SK-N-SH (cell line): ENCODE measurements around the gene PPIL4. TPM values are rescaled to one million over a fixed set of nuclear protein-coding genes. Genes with fewer than 3 reads are reported as not detected.

Experiments used
- CTCF ChIA-PET: fragments of 300-600, 350-600 bp; formaldehyde crosslinking; extraction: SDS; loops from one replicate; lab custom pipeline; 2021; lab: Yijun Ruan, JAX
- POLR2A ChIA-PET: fragments of 350-600 bp; sonication (Branson Sonifier 250); formaldehyde crosslinking; extraction: SDS; loops from one replicate; lab custom pipeline; 2020; ENCODE audit warnings: antibody characterized with exemption, inconsistent platforms; lab: Yijun Ruan, JAX
- DNase-seq: peaks from one replicate; pipeline ENCODE4 v3.0.0; 2012
- H2AFZ ChIP-seq: fragments of 200-600 bp; sonication (generic); 2 replicates; pipeline ENCODE4 v1.8.1; 2016; ENCODE audit warnings: antibody characterized with exemption, mild to moderate bottlenecking, low read depth
- H3F3A ChIP-seq: fragments of 200-600 bp; sonication (generic); replicated peaks from 2 replicates; pipeline ENCODE3; 2016; ENCODE audit warnings: antibody characterized with exemption, mild to moderate bottlenecking; ENCODE audit not compliant: insufficient read depth
- H3K27ac ChIP-seq, 2 experiments: fragments of 200-500 bp in 1 of 2; fragments of 200-600 bp in 1 of 2; sonication (Bioruptor generic) in 1 of 2; sonication (generic), shearing (Covaris generic) in 1 of 2; 2 replicates each; pipeline versions ENCODE4 v1.5.1 to v1.6.1; 2014 to 2016; ENCODE audit warnings: low read depth in 2 of 2, inconsistent platforms in 1 of 2, low read length in 1 of 2, mild to moderate bottlenecking in 1 of 2, mixed read lengths in 1 of 2
- H3K27me3 ChIP-seq: fragments of 200-600 bp; sonication (generic), shearing (Covaris generic); 2 replicates; pipeline ENCODE4 v1.6.1; 2016; ENCODE audit warnings: mixed run types; ENCODE audit not compliant: insufficient read depth
- H3K36me3 ChIP-seq, 2 experiments: fragments of 200-500 bp in 1 of 2; fragments of 200-600 bp in 1 of 2; sonication (Bioruptor generic) in 1 of 2; sonication (generic) in 1 of 2; replicated peaks in 1 of 2; 2 replicates each; pipeline versions ENCODE3 to v1.5.1; 2014 to 2016; ENCODE audit warnings: low read length in 1 of 2, mild to moderate bottlenecking in 1 of 2; ENCODE audit not compliant: insufficient read depth in 2 of 2, control insufficient read depth in 1 of 2
- H3K4me1 ChIP-seq, 2 experiments: fragments of 200-500 bp in 1 of 2; fragments of 200-600 bp in 1 of 2; sonication (Bioruptor generic) in 1 of 2; sonication (generic), shearing (Covaris generic) in 1 of 2; 2 replicates each; pipeline versions ENCODE4 v1.5.1 to v1.6.1; 2014 to 2016; ENCODE audit warnings: low read depth in 1 of 2, low read length in 1 of 2, mixed run types in 1 of 2; ENCODE audit not compliant: insufficient read depth in 2 of 2, control insufficient read depth in 1 of 2
- H3K4me2 ChIP-seq: fragments of 200-600 bp; sonication (generic), shearing (Covaris generic); 2 replicates; pipeline ENCODE4 v1.6.1; 2017; ENCODE audit warnings: mixed run types
- H3K4me3 ChIP-seq, 2 experiments: fragments of 200-500 bp in 1 of 2; fragments of 200-600 bp in 1 of 2; sonication (Bioruptor generic) in 1 of 2; sonication (generic), shearing (Covaris generic) in 1 of 2; 2 replicates each; pipeline versions ENCODE4 v1.5.1 to v1.8.1; 2014 to 2016; ENCODE audit warnings: low read depth in 2 of 2, inconsistent platforms in 1 of 2, low read length in 1 of 2, mild to moderate bottlenecking in 1 of 2, mixed read lengths in 1 of 2, moderate library complexity in 1 of 2
- H3K79me2 ChIP-seq: fragments of 200-600 bp; sonication (generic); 2 replicates; pipeline ENCODE4 v1.8.1; 2017; ENCODE audit warnings: mild to moderate bottlenecking; ENCODE audit not compliant: insufficient read depth
- H3K9ac ChIP-seq: fragments of 200-600 bp; sonication (generic); 2 replicates; pipeline ENCODE4 v1.6.1; 2017; ENCODE audit warnings: mixed run types
- H3K9me2 ChIP-seq: fragments of 200-600 bp; sonication (generic); 2 replicates; pipeline ENCODE4 v1.6.1; 2017; ENCODE audit warnings: mixed run types
- H3K9me3 ChIP-seq: fragments of 200-600 bp; sonication (generic); 2 replicates; pipeline ENCODE4 v1.6.1; 2017; ENCODE audit warnings: mixed run types, mild to moderate bottlenecking, moderate library complexity
- H4K20me1 ChIP-seq: fragments of 200-600 bp; sonication (generic); 2 replicates; pipeline ENCODE4 v1.6.1; 2017; ENCODE audit warnings: mild to moderate bottlenecking, mixed run types; ENCODE audit not compliant: insufficient read depth
- CHD2 ChIP-seq: fragments of 150-350 bp; IDR thresholded peaks from 2 replicates; pipeline ENCODE4 v1.6.1; 2018; ENCODE audit warnings: low read length; ENCODE audit not compliant: partially characterized antibody
- CTCF ChIP-seq: fragments of 200-600 bp; sonication (generic); IDR thresholded peaks from 2 replicates; pipeline ENCODE4 v1.6.1; 2017; ENCODE audit warnings: antibody characterized with exemption, mild to moderate bottlenecking, moderate library complexity
- ELF1 ChIP-seq: IDR thresholded peaks from 2 replicates; pipeline ENCODE4 v1.4.0; 2012
- EP300 ChIP-seq, 2 experiments: IDR thresholded peaks; 2 replicates each; pipeline versions ENCODE4 v1.4.0 to v1.6.1; 2012; ENCODE audit warnings: borderline replicate concordance in 1 of 2, low read depth in 1 of 2, low read length in 1 of 2
- FOXM1 ChIP-seq: IDR thresholded peaks from 2 replicates; pipeline ENCODE4 v1.4.0; 2012; ENCODE audit warnings: low read depth, mild to moderate bottlenecking
- GABPA ChIP-seq: IDR thresholded peaks from 2 replicates; pipeline ENCODE4 v1.4.0; 2012; ENCODE audit warnings: low read depth, mild to moderate bottlenecking
- IRF3 ChIP-seq: fragments of 150-350 bp; IDR thresholded peaks from 2 replicates; pipeline ENCODE4 v1.6.1; 2016; ENCODE audit warnings: mild to moderate bottlenecking, low read depth, low read length
- JUND ChIP-seq: IDR thresholded peaks from 2 replicates; pipeline ENCODE4 v1.4.0; 2012
- MAX ChIP-seq: IDR thresholded peaks from 2 replicates; pipeline ENCODE4 v1.4.0; 2012; ENCODE audit warnings: low read depth
- MEF2A ChIP-seq: IDR thresholded peaks from 2 replicates; pipeline ENCODE4 v1.4.0; 2012; ENCODE audit warnings: low read depth, borderline replicate concordance
- MXI1 ChIP-seq: IDR thresholded peaks from 2 replicates; pipeline ENCODE4 v1.6.1; 2012; ENCODE audit warnings: mild to moderate bottlenecking, low read depth, low read length, improper control_type of control experiment
- NRF1 ChIP-seq: IDR thresholded peaks from 2 replicates; pipeline ENCODE4 v1.6.1; 2012; ENCODE audit warnings: low read depth, mild to moderate bottlenecking, low read length
- RAD21 ChIP-seq: IDR thresholded peaks from 2 replicates; pipeline ENCODE4 v1.6.1; 2012; ENCODE audit warnings: mild to moderate bottlenecking, low read length
- RCOR1 ChIP-seq: fragments of 150-350 bp; IDR thresholded peaks from 2 replicates; pipeline ENCODE4 v1.6.1; 2017; ENCODE audit warnings: antibody characterized with exemption, low read length
- SIN3A ChIP-seq: IDR thresholded peaks from 2 replicates; pipeline ENCODE4 v1.6.1; 2012; ENCODE audit warnings: low read depth, mild to moderate bottlenecking, low read length, moderate library complexity, borderline replicate concordance
- TEAD4 ChIP-seq: IDR thresholded peaks from 2 replicates; pipeline ENCODE4 v1.4.0; 2012; ENCODE audit warnings: mild to moderate bottlenecking, borderline replicate concordance; ENCODE audit not compliant: insufficient read depth
- USF2 ChIP-seq: fragments of 150-350 bp; IDR thresholded peaks from 2 replicates; pipeline ENCODE4 v1.6.1; 2017; ENCODE audit warnings: antibody characterized with exemption, low read length, low read depth, borderline replicate concordance
- YY1 ChIP-seq: IDR thresholded peaks from 2 replicates; pipeline ENCODE4 v1.4.0; 2012; ENCODE audit warnings: low read depth, mild to moderate bottlenecking
- ZBTB33 ChIP-seq: IDR thresholded peaks from 2 replicates; pipeline ENCODE4 v1.4.0; 2012; ENCODE audit warnings: low read depth, borderline replicate concordance
- WGBS: methylation state at CpG from one replicate; pipeline ENCODE4 v1.1.6; 2017; ENCODE audit warnings: low lambda C conversion rate; 5-methylcytosine and 5-hydroxymethylcytosine counted together
- polyA plus RNA-seq, 3 experiments: library from polyadenylated mRNA; depleted of rRNA; stranded (reverse); fragments of >200 nt; gene quantifications; 2 replicates each; pipeline ENCODE4 v1.2.3, GENCODE V29; 2012
- TF ChIP-seq, protein P1 (sequence below): IDR thresholded peaks from 2 replicates; pipeline ENCODE4 v1.6.1; 2012; ENCODE audit warnings: mild to moderate bottlenecking, low read depth, low read length, moderate library complexity

Gene PPIL4
- polyA plus RNA-seq, 1 of the 3 experiments (the other 2 are of a cell fraction): 3.3 TPM

- peaks cover 3% of the 10 kb centered on the region for H3F3A ChIP-seq
- H4K20me1 ChIP-seq: no peaks in the 10 kb centered on the region
- ChIA-PET CTCF (interaction anchor here (1.8 kb wide), 1 partner anchor 11 kb away, joined by 4 read pairs; no protein-coding TSS in a partner anchor), POLR2A (no interaction called here)
- no peaks in the 10 kb centered on the region for H3K4me1 ChIP-seq
- WGBS: 97% methylated on average over 5 of the region's 5 CpGs
- no peaks in the 10 kb centered on the region for H3K9me3 ChIP-seq
- H2AFZ ChIP-seq: no peak overlapping the region
- no peak overlapping the region for H3K27ac ChIP-seq
- no peaks in the 10 kb centered on the region for H3K9me2 ChIP-seq
- H3K79me2 ChIP-seq: peaks cover 2% of the 10 kb centered on the region; the same call in 1 of the 2 replicates
- no peaks in the 10 kb centered on the region for H3K27me3 ChIP-seq
- no peak overlapping the region for H3K9ac ChIP-seq
- DNase-seq: no peak
- H3K36me3 ChIP-seq: peaks cover 18 to 26% of the 10 kb centered on the region in 2 experiments
- TF ChIP-seq MAX: no peak
- no peak for TF ChIP-seq TEAD4
- no peak for TF ChIP-seq EP300 (IDR thresholded peaks at IDR 0.05; ENCODE audit: borderline replicate concordance in 1 of 2, low read depth in 1 of 2, low read length in 1 of 2)
- TF ChIP-seq JUND: no peak
- no peak for TF ChIP-seq RAD21
- no peak for TF ChIP-seq NRF1
- no peak for TF ChIP-seq ELF1
- TF ChIP-seq MEF2A: no peak
- TF ChIP-seq IRF3: no peak
- TF ChIP-seq, protein P1, sequence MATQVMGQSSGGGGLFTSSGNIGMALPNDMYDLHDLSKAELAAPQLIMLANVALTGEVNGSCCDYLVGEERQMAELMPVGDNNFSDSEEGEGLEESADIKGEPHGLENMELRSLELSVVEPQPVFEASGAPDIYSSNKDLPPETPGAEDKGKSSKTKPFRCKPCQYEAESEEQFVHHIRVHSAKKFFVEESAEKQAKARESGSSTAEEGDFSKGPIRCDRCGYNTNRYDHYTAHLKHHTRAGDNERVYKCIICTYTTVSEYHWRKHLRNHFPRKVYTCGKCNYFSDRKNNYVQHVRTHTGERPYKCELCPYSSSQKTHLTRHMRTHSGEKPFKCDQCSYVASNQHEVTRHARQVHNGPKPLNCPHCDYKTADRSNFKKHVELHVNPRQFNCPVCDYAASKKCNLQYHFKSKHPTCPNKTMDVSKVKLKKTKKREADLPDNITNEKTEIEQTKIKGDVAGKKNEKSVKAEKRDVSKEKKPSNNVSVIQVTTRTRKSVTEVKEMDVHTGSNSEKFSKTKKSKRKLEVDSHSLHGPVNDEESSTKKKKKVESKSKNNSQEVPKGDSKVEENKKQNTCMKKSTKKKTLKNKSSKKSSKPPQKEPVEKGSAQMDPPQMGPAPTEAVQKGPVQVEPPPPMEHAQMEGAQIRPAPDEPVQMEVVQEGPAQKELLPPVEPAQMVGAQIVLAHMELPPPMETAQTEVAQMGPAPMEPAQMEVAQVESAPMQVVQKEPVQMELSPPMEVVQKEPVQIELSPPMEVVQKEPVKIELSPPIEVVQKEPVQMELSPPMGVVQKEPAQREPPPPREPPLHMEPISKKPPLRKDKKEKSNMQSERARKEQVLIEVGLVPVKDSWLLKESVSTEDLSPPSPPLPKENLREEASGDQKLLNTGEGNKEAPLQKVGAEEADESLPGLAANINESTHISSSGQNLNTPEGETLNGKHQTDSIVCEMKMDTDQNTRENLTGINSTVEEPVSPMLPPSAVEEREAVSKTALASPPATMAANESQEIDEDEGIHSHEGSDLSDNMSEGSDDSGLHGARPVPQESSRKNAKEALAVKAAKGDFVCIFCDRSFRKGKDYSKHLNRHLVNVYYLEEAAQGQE: no peak
- no peak for TF ChIP-seq RCOR1
- TF ChIP-seq MXI1: no peak
- no peak for TF ChIP-seq CHD2
- no peak for TF ChIP-seq SIN3A
- TF ChIP-seq GABPA: no peak
- no peak for TF ChIP-seq CTCF
- TF ChIP-seq ZBTB33: no peak
- TF ChIP-seq USF2: no peak
- no peak for TF ChIP-seq FOXM1
- no peak for TF ChIP-seq YY1
- TF ChIP-seq, all 33 proteins: peak for 0
- Histone ChIP-seq H3K4me3 (no peak overlapping the region), H3K4me2 (no peak overlapping the region)
Observed at GRCh38 chr6:149581349-149581748, 35.5 kb upstream of the PPIL4 start.
